ENCODE results near the gene CRYBB1. TPM values are rescaled to one million over a fixed set of nuclear protein-coding genes. Genes with fewer than 3 reads are reported as not detected.

CRYBB1 gene
- total RNA-seq, 4 donors from 2014 or later, result not detected

GRCh38 chr22:26563022-26563421, 54.8 kb downstream of the CRYBB1 start:
- no peak overlapping the region for H3K27ac ChIP-seq

GRCh38 chr22:26561756-26562417, 55.9 kb downstream of the CRYBB1 start:
- Histone ChIP-seq H3K4me1 (peaks cover 27% of the 10 kb centered on the region), H3K9me3 (no peaks in the 10 kb centered on the region), H3K36me3 (no peaks in the 10 kb centered on the region), H3K27me3 (no peaks in the 10 kb centered on the region), H3K27ac (no peak overlapping the region), H3K4me3 (no peak overlapping the region)
- WGBS, result 53% methylated on average over 6 of the region's 9 CpGs
- TF ChIP-seq EP300 (IDR thresholded peaks at IDR 0.05), result no peak
- no peak for TF ChIP-seq POLR2AphosphoS5 (IDR thresholded peaks at IDR 0.05)
- no peak for TF ChIP-seq CTCF (IDR thresholded peaks at IDR 0.05)
- no peak for TF ChIP-seq POLR2A (IDR thresholded peaks at IDR 0.05)
- no peak for DNase-seq (ENCODE audit: low spot score in 2 of 2)

More at GRCh38 chr22:26563022-26563421, 54.8 kb downstream of the CRYBB1 start:
- Histone ChIP-seq H3K4me3 (no peak overlapping the region), H3K27me3 (no peaks in the 10 kb centered on the region), H3K9me3 (no peaks in the 10 kb centered on the region), H3K4me1 (peaks cover 38% of the 10 kb centered on the region), H3K36me3 (no peaks in the 10 kb centered on the region)
- DNase-seq (ENCODE audit: low spot score in 2 of 2), result no peak
- WGBS, result 80% methylated on average over 5 of the region's 5 CpGs
- no peak for TF ChIP-seq POLR2A (IDR thresholded peaks at IDR 0.05)
- TF ChIP-seq EP300 (IDR thresholded peaks at IDR 0.05), result no peak
- TF ChIP-seq POLR2AphosphoS5 (IDR thresholded peaks at IDR 0.05), result no peak
- no peak for TF ChIP-seq CTCF (IDR thresholded peaks at IDR 0.05)

- H3K4me3 ChIP-seq, result no peak overlapping the region
- no peak overlapping the region for H3K27ac ChIP-seq
- 90% methylated on average over 13 of the region's 13 CpGs for WGBS
- H3K36me3 ChIP-seq, result no peaks in the 10 kb centered on the region
- H3K27me3 ChIP-seq, result no peaks in the 10 kb centered on the region
- no peaks in the 10 kb centered on the region for H3K9me3 ChIP-seq
- no peak for TF ChIP-seq EP300 (IDR thresholded peaks at IDR 0.05)
- TF ChIP-seq CTCF (IDR thresholded peaks at IDR 0.05), result no peak
- no peak for TF ChIP-seq POLR2A (IDR thresholded peaks at IDR 0.05)
- no peak for TF ChIP-seq POLR2AphosphoS5 (IDR thresholded peaks at IDR 0.05)
- DNase-seq (ENCODE audit: low spot score in 2 of 2), result no peak
- H3K4me1 ChIP-seq, result peaks cover 17% of the 10 kb centered on the region
Observed at GRCh38 chr22:26559961-26560575, 57.8 kb downstream of the CRYBB1 start.

- TF ChIP-seq EP300 (IDR thresholded peaks at IDR 0.05) (no peak), CTCF (IDR thresholded peaks at IDR 0.05) (no peak), POLR2AphosphoS5 (IDR thresholded peaks at IDR 0.05) (no peak), POLR2A (IDR thresholded peaks at IDR 0.05) (no peak)
Observed at GRCh38 chr22:26558248-26558895, 59.5 kb downstream of the CRYBB1 start.

GRCh38 chr22:26556904-26557303, 60.9 kb downstream of the CRYBB1 start:
- 87% methylated on average over 4 of the region's 5 CpGs for WGBS
- Histone ChIP-seq H3K4me1 (peaks cover 15% of the 10 kb centered on the region), H3K9me3 (no peaks in the 10 kb centered on the region)

More at GRCh38 chr22:26558248-26558895, 59.5 kb downstream of the CRYBB1 start:
- WGBS, result 71% methylated on average over 3 of the region's 3 CpGs
- Histone ChIP-seq H3K27ac (no peak overlapping the region), H3K4me1 (peaks cover 20% of the 10 kb centered on the region), H3K9me3 (no peaks in the 10 kb centered on the region), H3K4me3 (no peak overlapping the region), H3K36me3 (no peaks in the 10 kb centered on the region), H3K27me3 (no peaks in the 10 kb centered on the region)
- DNase-seq (ENCODE audit: low spot score in 2 of 2), result no peak

More at GRCh38 chr22:26556904-26557303, 60.9 kb downstream of the CRYBB1 start:
- H3K4me3 ChIP-seq, result no peak overlapping the region
- no peak for DNase-seq (ENCODE audit: low spot score in 2 of 2)
- H3K36me3 ChIP-seq, result no peaks in the 10 kb centered on the region
- no peaks in the 10 kb centered on the region for H3K27me3 ChIP-seq
- TF ChIP-seq POLR2A (IDR thresholded peaks at IDR 0.05), result no peak
- no peak for TF ChIP-seq CTCF (IDR thresholded peaks at IDR 0.05)
- TF ChIP-seq POLR2AphosphoS5 (IDR thresholded peaks at IDR 0.05), result no peak
- TF ChIP-seq EP300 (IDR thresholded peaks at IDR 0.05), result no peak
- no peak overlapping the region for H3K27ac ChIP-seq
